Iris pigment epithelial cell (primary cell): Measurements from ENCODE around the gene ANGPT4.
"Not testable (repeated sequence)": the region's sequence is repeated elsewhere in the genome, so short reads cannot be mapped to it uniquely, and the experiment has no call there.

Experiments
- DNase-seq: peaks from one replicate; pipeline ENCODE4 v3.0.0-alpha.2; 2011; ENCODE audit warnings: low read depth

ANGPT4 gene

GRCh38 chr20:905396-905961 is 10.7 kb downstream of the ANGPT4 start:
- no peak for DNase-seq

- no peak for DNase-seq
Observed at GRCh38 chr20:904039-904545, 12.0 kb downstream of the ANGPT4 start.

- DNase-seq: not testable (repeated sequence)
Observed at GRCh38 chr20:897436-897835, 18.7 kb downstream of the ANGPT4 start.

GRCh38 chr20:896501-897025 is 19.6 kb downstream of the ANGPT4 start:
- peak; percentile 14 for DNase-seq

- DNase-seq: not testable (repeated sequence)
Observed at GRCh38 chr20:892371-892770, 23.8 kb downstream of the ANGPT4 start.

- peak; percentile 11 for DNase-seq
Observed at GRCh38 chr20:891706-892080, 24.4 kb downstream of the ANGPT4 start.

GRCh38 chr20:891058-891705 is 25.0 kb downstream of the ANGPT4 start:
- DNase-seq: no peak

- DNase-seq: no peak
Observed at GRCh38 chr20:890666-891057, 25.5 kb downstream of the ANGPT4 start.

- DNase-seq: no peak
Observed at GRCh38 chr20:889932-890463, 26.1 kb downstream of the ANGPT4 start.

- no peak for DNase-seq
Observed at GRCh38 chr20:889106-889505, 27.0 kb downstream of the ANGPT4 start.

GRCh38 chr20:888057-888456 is 28.1 kb downstream of the ANGPT4 start:
- DNase-seq: no peak

GRCh38 chr20:887137-887536 is 29.0 kb downstream of the ANGPT4 start:
- DNase-seq: no peak

- peak; percentile 55 for DNase-seq
Observed at GRCh38 chr20:884983-885952, 30.9 kb downstream of the ANGPT4 start.

- DNase-seq: no peak
Observed at GRCh38 chr20:881783-882144, 34.4 kb downstream of the ANGPT4 start.

GRCh38 chr20:881051-881782 is 34.9 kb downstream of the ANGPT4 start:
- peak; percentile 68 for DNase-seq

GRCh38 chr20:879626-880025 is 36.5 kb downstream of the ANGPT4 start:
- no peak for DNase-seq

GRCh38 chr20:878511-879307 is 37.4 kb downstream of the ANGPT4 start:
- peak; percentile 29 for DNase-seq

GRCh38 chr20:877814-878213 is 38.3 kb downstream of the ANGPT4 start:
- DNase-seq: no peak

- DNase-seq: no peak
Observed at GRCh38 chr20:875115-875514, 41.0 kb downstream of the ANGPT4 start.

- no peak for DNase-seq
Observed at GRCh38 chr20:873875-874607, 42.1 kb downstream of the ANGPT4 start.
